GM15510 (cell line): ENCODE results near the gene STX8.

ENCODE experiments used
- POLR2A ChIP-seq: IDR thresholded peaks from 3 replicates; pipeline ENCODE4 v1.6.1; 2011; ENCODE audit warnings: borderline replicate concordance; ENCODE audit not compliant: insufficient read length; ENCODE audit errors: extremely low read depth

The STX8 gene

DNA sequence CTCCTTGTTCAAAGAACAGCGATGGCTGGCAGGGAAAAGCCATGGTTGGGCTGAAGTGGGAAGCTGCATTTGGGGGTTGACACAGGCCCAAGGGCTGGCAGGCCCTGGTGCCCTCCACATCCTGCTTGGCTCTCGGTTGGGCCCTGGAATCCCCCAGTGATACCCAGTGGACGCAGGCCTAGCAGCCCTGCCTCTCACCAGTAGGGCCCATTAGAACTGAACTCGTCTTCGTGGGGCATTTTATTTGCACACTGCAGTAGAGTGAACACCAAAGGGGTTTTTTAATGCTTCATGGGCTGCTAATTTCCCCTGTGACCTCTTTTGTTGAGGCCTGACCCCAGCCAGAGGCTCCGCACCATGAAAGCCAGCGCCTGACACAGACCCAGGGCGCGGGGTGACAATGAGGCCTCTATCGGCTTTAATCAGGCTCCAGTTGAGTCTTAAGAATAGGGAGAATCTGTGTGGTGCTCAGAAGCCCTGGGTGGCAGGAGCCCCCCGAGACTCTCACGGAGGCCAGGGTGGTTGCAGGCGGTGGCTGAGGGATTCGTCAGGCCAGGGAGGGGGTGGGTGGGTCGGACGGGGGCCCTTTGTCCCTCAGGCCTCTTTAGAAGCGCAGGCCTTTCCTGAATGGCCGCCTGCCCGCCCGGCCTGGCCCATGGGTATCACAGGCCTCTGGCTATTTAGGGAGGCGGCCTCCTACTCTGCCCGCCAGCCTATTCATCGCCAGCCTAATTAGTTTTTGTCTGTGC lies 355.0 kb downstream of the STX8 start:
- no peak for TF ChIP-seq POLR2A

DNA sequence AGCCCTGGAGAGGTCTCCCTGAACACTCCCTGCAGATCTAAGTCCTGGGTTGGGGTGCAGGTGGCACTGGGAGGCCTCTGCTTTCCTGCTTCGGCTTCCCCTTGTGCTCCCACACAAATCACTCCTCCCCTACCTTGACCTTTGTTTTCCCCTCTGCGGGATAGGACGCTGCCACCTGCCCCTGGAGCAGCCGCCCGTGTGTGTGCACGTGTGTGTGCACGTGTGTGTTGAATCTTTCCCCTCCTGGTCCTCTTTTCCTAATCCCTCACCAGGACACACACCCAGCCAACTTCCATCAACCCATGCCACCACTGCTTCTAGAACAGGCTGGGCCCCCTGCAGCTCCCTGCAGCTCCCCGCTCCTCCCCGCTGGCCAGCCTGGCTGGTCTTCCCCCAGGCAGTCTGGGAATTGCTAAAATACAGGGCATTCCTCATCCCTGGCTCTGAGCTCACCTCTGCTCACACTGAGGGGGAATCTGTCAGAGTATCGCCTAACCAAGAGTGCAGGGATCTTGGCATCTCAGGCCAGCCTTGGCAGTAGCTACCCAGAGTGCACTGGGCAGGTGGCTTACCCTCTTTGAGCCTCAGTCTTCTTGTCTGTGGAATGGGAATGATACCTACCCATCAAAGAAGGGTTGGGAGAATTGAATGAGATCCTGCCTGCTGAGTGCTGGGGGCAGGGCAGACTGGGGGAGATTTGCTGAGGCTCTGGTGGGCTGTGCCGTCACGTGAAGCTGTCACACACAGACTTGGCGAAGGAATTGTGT lies 355.8 kb downstream of the STX8 start:
- TF ChIP-seq POLR2A = no peak

DNA sequence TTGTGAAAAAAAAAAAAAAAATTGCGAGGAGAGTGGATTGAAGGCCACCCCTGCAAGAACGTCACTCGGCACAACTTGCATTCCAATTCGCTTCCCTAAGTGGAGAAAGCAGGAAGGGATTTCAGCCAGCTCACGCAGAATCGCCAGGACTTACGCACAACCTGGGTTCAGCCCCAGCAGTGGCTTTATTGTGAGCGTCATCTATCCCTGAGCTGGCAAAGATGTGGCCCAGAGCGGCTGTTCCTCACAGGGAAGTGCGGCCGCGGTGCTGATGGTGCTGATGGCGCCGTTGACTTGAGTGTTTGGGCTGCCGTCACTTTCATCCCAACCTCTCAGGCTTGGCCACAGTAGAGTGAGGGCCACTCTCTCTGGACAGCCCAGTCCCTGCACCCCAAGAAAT lies 356.7 kb downstream of the STX8 start:
- TF ChIP-seq POLR2A = no peak

DNA sequence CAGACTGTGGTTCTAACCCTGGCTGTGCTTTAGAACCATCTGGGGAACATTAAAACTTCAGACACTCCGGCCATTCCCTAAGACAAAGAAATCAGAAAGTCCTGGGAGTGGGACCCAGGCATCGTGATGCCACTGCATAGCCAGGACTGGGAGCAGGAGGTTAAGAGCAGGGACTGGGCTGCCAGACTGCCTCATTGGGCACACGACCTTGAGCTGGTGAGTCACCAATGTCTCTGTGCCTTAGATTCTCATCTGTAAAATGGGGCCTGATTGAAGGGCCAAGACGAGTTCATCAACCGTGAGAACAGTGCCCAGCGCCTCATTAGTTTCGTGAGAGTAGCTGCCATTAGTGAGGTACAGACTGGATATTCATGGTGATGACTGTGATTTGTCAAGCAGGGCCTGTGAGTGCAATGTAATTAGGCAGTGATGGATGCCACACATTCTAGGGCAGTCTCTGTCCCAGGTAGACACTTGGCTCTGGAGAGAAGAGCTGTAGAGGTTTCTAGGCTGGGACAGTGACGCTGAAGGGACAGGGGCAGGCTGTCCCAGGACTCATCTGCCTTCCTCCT lies 357.5 kb downstream of the STX8 start:
- no peak for TF ChIP-seq POLR2A

DNA sequence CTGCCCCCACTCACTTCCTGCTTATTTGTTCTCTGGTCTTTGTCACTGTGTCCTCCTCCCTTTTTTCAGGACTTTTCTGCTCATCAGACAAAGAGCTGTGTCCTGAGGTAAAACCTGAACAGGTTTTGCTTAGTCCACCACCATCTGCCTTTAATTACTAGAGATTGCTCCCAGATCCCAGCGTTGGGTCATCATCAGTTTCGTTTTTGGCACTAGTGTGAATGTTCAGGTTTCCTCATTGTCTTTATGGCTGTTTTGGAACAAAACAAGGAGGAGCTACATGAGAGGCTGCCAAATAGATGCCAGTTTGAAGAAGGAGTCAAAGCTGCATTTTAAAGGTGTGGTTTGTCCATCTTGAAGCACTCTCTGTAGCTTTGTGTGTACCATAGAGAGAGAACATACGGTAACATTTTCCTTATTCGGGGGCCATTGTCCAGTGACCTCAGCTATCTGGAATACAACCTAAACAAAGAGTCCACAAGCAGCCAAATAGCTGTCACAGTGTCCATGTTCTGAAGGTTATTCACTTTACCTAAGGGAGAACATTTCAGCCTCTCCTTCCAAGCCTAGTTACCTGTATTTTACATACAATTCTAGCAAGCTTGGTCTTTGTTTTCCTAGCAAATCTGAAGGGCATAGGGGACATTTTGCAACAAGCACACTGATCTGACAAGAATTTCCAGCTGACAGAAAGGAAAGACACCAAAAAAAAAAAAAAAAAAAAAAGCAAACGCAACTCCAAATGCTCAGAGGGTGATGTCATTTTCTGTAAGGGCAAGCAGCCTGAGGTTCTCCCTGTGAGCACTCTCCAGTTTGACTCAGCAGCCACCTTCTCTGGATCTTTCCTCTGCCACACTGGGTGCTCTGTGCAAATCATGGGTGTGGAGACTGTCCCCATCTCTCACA lies 358.2 kb downstream of the STX8 start:
- TF ChIP-seq POLR2A = no peak

DNA sequence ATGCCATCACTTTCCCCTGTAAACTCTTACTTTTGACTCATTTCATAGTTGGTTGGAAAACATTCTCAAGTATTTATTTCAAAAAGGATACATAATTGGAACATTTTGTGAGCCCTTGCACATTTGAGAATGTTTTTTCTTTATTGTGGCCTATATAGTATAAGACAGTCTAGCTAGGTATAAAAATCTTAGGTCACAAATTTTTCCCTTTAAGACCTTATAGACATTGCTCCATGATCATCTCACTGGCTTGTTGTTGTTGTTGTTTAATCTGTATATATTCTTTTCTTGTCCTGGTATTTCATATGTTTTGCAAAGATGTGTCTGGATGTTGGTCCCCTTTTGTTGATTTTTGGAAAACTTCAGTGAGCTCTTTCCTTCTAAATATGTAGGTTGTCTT lies 360.2 kb downstream of the STX8 start:
- no peak for TF ChIP-seq POLR2A

DNA sequence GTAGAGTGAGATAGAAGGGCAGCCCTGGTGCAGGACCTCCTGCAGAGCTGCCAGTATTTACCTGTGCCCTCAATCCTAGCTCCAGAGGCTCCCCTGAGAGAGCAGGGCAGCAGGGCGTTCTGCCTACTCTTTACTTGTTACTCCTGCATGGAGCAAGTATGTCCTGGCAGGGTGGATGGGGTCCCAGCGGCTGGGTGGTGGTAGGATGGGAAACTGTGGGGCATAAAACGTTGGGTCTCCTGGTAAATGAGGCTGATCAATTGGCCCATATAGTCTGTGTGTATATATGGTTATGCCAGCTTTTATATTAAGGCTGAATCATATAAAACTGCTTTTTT lies 362.3 kb downstream of the STX8 start:
- TF ChIP-seq POLR2A = no peak

DNA sequence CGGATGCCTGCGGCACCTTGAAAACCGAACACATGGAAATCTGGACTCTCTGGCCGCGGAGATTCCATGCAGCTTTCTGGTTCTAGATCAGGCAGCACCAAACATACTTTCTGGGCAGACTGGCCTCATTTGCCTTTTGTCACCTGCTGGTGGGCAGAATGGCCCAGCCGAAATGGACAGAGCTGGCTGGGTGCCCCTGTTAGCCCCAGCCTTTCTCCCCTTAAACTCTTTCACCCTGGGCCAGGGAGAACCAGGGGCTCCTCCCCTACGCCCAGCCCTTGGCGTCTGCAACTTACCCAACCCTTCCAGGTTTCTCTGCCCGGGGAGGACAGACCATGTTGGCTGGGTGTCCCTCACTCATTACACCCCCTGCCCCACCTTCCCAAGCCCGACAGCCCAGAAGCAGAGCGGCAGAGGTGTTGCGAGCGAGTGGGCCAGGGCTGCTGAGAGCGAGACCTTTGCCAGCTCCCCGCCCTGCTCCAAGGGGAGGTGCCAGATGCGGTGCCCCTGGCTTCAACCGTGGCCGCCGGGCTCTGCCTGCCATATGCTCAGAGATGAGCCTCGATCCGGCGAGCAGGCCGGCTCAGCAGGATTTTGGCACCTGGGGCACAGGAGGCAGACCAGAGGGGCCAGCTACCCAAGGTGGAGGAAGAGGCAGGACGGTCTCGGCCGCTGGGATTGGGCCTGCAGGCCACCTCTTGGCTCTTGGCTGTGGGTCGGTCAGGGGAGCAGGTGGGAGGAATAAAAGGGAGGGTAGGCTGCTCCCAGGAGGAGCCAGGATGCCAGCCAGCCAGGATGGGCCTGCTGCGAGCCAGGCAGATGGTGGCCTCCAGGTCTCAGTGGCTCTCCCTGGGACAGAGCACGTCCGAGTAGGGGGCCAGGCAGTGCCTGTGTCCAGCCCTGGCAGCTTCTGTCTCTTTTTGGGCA lies 363.0 kb downstream of the STX8 start:
- no peak for TF ChIP-seq POLR2A

DNA sequence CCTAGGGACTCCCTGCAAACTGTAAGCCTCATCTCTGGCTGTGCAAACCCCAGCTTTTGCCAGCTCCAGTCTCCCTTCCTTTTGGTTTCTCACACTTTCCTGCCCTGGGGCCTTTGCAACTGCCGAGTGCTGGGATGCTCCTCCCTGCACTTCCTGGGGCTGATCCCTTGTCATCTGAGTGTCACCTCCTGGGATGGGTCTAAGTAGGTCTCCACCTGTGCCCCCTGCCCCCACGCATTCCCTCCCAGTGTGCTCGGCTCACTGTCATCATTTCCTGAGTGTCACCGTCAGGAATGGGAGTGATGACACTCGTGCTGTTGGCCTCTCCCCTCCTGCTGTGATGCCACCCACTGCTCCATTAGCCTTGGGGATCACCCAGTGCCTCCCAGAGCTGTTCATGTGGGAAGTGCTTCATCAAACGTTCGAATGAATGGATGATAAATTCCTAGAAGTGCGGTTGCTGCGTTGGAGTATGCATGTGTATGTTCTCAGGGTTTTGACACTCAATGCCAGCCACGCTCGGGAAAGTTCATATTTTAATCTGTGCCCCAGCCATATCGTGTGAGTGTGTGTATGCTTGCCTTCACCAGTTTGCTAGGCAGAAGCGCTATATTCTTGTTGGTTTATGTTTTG lies 364.4 kb downstream of the STX8 start:
- no peak for TF ChIP-seq POLR2A

DNA sequence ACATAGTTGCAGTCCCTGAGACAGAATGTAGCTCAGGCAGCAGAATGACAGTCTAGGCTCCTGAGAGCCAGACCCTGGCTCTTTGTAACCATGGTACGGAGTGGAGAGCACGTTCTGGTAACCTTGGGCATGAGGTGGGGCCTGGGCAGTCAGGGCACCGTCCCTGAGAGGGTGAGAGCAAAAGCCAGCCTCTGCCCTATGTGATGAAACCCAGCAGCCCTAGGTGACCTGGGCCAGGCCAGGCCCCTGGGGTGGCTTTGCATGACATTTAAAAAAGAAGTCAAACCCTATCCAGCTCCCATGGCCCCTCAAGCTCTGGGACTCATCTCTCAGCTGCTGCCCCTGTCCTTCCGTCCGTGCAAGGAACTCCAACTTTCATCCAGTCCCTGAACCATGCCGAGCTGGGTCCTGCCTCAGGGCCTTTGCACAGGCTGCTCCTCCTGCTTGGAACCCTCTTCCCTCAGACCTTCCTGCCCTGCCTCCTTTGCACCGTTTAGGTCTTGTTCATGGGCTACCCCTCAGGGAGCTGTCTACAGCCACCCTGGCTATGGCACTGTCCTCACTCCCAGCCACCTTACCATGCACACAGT lies 365.7 kb downstream of the STX8 start:
- TF ChIP-seq POLR2A = no peak

DNA sequence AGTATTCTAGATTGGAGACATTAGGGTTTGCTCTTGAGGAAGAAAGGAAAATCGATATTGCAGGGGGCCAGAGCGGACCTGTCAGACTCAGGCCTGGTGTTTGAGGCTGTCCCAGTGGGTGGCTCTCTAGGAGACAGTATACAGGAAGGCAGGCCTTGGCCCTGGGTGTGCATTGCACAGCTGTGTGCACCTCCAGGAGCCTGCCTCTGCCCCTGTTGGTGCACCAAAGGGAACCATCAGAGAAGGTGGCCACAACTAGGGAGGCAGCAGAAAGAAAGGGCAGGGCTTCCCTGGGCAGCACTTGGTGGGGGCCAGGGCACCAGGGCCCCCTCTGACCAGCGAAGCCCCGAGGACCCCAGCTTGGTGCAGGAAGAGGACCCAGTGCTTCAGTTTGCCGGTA lies 366.3 kb downstream of the STX8 start:
- no peak for TF ChIP-seq POLR2A

DNA sequence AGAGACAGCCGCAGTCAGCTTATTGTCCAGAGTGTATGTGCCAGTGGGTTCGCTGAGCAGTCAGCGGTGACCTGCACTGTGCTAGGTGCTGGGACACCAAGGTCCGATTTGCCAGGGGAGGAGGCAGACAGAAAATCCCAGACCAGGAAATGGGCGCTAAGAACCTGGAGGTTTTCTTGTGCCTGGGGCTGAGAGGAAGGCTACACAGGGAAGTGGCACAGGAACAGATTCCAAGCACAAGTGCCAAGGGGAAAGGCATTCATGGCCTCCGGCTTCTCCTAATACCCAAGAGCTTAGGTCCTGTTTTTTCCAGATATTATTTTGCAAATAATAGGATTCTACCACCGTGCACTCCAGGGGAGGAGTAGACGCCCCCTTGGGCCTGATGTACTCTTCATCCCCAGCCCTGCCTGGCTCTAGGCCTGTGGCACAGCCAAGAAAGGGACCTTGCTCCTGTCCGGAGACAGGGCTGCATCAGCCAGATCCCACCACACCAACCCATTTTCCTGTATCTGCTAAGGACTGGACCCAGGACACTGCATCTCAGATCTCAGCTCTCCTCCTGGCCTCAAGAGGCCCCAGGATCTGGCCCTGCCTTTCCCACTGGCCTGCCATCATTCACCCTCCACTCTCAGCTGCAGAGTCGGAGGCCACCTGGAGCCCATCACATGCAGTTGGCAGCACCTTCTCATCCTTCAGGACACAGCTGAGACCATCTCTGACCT lies 367.1 kb downstream of the STX8 start:
- TF ChIP-seq POLR2A = no peak
